ENCODE results near the gene DAZAP1.

DNA sequence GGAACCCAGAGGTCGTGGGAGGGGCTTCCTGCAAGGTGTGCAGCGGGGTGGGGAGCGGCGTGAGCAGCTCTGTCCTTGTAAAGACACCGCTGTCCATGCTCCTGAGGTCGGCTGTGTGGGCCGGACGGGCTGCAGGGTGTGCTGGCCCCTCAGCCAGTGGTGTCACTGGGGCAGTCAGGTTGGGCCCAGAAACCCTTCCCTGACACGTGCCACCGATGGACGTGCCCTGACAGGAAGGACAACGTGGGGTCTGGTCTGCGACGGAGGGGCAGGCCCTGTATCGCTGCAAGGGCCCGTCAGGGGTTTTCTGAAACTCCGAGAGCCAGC, 26.6 kb downstream of the DAZAP1 start:
- TF ChIP-seq, protein P1, sequence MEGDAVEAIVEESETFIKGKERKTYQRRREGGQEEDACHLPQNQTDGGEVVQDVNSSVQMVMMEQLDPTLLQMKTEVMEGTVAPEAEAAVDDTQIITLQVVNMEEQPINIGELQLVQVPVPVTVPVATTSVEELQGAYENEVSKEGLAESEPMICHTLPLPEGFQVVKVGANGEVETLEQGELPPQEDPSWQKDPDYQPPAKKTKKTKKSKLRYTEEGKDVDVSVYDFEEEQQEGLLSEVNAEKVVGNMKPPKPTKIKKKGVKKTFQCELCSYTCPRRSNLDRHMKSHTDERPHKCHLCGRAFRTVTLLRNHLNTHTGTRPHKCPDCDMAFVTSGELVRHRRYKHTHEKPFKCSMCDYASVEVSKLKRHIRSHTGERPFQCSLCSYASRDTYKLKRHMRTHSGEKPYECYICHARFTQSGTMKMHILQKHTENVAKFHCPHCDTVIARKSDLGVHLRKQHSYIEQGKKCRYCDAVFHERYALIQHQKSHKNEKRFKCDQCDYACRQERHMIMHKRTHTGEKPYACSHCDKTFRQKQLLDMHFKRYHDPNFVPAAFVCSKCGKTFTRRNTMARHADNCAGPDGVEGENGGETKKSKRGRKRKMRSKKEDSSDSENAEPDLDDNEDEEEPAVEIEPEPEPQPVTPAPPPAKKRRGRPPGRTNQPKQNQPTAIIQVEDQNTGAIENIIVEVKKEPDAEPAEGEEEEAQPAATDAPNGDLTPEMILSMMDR (IDR thresholded peaks at IDR 0.05) = no peak
- TF ChIP-seq EP300 (IDR thresholded peaks at IDR 0.05) (no peak), POLR2AphosphoS5 (IDR thresholded peaks at IDR 0.05) (no peak)

Data from gastroesophageal sphincter (tissue), 3 donors.